GM18498 (cell line): Measurements from ENCODE around the gene MEI4.
A peak's percentile ranks its signal among the peaks of the same experiment; 100 is the strongest.
"Not testable (repeated sequence)": the region's sequence is repeated elsewhere in the genome, so short reads cannot be mapped to it uniquely, and the experiment has no call there.

ENCODE experiments used
- ATAC-seq: cut with Tn5 transposase; IDR thresholded peaks from one replicate; pipeline ENCODE4 v1.9.1; 2021; ENCODE audit warnings: mild to moderate bottlenecking, moderate library complexity; ENCODE audit not compliant: unreplicated experiment

Gene MEI4, protein sequence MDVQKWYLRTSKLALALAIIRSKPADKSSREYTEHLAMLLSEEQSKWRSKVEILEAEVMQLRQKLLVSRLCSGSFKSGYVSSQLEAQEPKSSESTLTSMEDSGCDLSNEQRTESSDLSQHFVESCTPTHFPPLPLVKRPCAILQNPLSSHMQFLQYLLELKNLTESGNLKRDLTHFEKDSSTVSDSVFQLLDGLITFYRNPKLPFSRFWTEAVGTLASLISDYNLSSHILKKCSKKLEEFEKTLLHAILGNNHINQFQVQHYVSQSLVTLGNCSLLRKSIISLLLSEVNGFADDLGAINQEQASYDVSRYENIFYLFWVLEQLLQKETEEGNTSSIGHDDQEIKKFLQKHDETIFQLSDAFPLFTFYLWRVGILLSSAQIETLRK

GRCh38 chr6:77652739-77653138 lies at the start of gene MEI4:
Gene MEI4 (plus strand): TSS chr6:77653039. CDS start chr6:77690672, 37,633 bp downstream.
- no peak for ATAC-seq

- no peak for ATAC-seq
Observed at GRCh38 chr6:77604476-77604875, 48.4 kb upstream of the MEI4 start.

- no peak for ATAC-seq
Observed at GRCh38 chr6:77607004-77607403, 45.8 kb upstream of the MEI4 start.

GRCh38 chr6:77609106-77609505 lies 43.7 kb upstream of the MEI4 start:
- ATAC-seq = no peak

DNA sequence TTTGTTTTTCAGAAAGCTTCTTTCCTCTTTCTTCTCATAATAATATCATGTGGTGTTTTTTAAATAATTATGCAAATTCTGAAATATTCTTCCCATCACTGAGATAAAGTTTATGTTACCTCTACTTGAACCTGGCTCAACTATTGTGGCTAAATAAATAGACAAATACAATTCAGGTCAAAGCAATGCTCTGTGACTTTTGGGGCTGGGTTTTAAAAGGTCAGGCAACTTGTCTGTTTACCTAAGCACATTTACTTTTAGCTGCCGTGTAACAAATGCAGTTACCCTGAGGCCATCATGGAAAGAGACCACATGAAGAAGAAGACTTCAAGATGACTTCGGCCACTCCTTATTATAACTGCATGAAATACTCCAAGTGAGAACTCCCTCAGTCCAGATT lies 33.7 kb upstream of the MEI4 start:
- no peak for ATAC-seq

DNA sequence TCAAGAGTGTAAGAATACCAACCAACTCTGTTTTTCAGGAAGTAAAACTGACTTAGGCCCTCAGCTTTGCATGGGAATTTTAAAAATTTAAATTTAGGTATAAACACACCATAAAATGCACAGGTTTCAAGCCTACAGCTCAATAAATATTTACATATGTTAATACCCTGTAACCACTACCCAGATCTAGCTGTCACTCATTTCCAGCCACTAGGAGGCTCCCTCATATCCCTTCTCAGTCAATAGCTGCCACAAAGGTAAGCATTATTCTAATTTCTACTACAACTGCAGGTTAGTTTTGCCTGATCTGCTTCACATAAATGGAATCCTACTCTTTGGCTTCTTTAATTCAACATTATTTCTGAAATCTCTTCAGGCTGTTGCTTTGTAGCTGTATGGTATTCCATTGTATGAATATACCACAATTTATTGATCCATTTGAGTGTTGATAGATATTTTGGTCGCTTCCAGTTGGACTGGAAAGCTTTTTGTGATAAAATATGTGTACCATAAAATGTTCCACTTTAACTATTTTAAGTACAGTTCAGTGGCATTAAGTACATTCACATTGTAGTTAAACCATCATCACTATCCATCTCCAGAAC lies 32.5 kb upstream of the MEI4 start:
- peak; percentile 76 for ATAC-seq

DNA sequence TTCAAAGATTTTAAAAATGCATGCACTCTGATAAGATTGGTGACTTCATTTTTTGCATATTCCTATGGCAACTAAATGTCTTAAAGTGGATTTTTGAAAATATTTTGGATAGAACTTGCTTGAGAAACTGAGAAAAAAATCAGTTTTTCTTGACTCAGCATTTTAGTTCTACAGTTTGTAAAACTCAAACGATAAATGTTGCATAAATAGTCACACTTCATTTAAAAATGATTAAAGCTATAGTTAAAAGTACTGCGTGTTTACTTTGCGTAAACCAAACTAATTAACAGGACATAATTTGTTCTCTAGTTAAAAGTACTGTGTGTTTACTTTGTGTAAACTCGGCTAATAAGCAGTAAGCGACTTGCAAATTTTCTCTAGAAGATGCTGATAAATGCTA lies 28.3 kb upstream of the MEI4 start:
- no peak for ATAC-seq

- no peak for ATAC-seq
Observed at GRCh38 chr6:77626426-77626825, 26.4 kb upstream of the MEI4 start.

DNA sequence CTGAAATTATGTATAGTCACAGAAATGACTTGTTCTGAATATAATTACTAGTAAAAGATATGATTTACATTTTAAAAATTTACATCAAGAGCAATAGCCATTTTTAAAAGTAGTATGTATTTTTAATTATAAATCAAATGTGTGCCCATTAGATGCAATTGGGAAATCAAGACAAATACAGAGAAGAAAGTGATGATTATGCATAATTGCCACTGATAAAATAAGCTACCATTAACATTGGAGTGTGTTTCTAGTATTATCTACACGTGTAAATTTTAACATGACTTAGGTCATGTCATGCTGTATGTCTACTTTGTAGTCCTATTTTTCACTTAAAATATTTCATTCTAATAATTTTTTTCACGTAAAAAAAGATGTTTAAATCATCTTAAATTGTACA lies 22.8 kb upstream of the MEI4 start:
- no peak for ATAC-seq

DNA sequence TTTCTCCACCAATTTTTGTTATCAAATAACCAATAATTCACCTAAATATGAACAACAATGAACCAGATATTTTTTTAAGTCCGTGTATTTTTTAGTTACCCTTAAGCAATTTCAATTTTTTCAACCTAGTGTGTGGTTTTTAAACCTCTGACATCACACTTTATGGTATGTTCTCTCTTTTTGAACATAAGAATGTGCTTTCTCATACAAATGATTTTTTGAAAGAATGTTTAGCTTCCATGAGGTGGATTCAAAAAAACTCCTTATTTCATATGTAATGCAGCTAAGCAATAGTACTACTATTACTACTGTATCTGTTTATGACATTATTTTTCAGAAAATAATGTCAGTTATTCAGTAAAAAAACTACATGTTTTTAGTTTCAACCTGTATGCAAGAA lies 19.4 kb upstream of the MEI4 start:
- ATAC-seq = no peak

DNA sequence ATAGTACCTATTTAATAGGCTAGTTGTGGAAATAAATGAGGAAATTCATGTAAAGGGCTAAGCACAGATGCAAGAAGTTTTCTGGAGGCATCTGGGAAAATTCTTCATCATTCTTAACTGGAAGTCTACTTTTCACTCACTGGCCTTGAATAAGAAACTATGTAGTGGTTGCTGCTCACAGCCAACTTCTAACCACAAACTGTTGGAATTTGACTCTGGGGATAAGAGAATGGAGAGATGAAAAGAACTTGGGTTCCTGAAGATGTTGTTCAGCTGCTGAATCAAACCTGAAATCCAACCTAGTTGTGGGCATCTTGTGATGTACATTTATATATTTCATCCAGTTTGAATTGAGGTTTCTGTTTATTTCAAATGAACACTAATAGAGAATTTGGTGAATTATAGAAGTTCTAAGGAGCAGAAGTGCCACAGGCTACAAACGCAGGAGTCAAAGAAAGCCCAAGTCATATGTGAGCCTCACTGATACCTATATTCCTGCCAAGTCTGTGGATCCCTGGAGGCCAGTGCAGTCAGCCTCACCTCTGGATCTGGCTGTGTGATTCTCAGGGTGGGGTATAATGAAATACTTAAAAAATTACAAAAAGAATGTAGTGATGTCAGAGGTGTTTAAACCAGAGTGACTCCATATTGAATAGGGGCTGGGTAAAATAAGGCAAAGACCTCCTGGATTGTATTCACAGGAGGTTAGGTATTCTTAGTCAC lies 18.7 kb upstream of the MEI4 start:
- no peak for ATAC-seq

DNA sequence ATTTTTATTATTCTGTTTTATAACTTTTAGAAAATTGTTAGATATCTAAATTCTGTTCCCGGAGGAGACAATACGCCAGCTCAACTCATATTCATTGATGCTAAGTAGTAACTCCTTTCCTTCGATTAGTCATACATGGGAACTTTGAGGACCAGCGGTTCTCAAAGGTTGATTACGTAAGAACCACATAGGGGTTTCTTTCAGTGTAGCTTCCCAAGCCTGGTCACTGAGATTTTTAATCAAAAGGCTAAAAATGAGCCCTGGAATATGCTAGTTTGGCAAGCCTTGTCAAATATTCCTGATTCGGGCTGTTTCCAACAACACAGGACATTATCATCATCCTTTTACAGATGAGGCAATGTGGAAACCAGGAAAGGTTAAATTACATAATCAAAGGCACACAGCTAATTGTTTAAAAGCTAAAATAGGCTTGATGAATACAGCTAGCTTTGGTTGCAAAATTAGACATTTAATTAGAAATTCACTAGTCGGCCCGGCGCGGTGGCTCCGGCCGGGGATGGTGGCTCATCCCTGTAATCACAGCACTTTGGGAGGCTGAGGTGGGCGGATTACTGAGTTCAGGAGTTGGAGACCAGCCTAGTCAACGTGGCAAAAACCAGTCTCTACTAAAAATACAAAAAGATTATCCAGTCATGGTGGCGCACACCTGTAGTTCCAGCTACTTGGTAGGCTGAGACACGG lies 14.6 kb upstream of the MEI4 start:
- ATAC-seq = no peak

DNA sequence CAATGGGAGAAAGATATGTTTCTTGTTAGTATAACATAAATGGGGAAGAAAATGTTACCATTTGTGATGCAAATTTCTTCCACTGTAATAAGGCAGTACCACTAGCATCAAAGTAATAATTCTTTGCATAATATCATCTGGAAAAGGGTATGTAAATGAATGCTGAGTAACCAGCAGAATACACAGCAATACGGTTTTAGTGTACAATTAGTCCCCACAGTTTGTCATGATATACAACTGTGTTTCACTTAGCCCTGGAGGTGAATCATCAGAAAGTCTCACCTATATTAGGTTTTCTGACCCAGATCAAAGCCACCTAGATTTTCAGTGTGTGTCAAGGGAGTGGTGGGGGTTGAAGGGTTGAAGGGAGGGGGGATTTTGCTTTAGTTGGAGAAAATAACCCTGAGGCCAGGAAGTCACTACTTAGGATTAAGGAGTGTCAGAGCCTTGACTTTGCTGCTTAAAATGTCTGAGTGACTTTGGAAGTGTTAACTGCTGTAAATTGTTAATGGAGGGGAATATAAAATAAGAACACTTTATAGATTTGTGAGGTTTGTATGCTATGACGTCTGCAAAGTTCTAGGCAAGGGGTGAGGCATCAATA lies 8.6 kb upstream of the MEI4 start:
- no peak for ATAC-seq

GRCh38 chr6:77650098-77650663 lies 2.7 kb upstream of the MEI4 start:
- ATAC-seq = peak; percentile 83

DNA sequence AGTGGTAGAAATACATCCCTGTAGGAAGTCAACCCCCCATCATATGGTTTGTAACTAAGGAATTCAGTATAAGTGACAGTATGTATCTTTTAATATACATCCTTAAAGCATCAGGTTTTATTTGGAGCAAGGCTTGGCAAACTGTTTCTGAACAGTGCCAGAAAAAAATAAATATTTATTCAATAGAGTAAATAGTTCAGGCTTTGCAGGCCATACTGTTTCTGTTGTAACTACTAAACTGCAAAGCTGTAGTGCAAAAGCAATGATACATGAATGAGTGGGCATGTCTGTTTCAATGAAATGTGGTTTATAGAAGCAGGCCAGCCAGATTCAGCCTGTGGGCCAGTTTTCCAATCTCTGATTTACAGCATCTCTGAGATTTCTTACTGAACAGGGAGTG lies 977 bp downstream of the MEI4 start:
- no peak for ATAC-seq

DNA sequence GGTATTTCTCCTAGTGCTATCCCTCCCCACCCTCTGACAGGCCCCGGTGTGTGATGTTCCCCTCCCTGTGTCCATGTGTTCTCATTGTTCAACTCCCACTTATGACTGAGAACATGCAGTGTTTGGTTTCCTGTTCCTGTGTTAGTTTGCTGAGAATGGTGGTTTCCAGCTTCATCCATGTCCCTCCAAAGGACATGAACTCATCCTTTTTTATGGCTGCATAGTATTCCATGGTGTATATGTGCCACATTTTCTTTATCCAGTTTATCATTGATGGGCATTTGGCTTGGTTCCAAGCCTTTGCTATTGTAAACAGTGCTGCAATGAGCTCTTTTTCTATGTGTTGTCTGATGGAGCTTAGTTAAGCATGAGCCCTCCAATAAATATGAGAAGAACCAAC lies 2.2 kb downstream of the MEI4 start:
- not testable (repeated sequence) for ATAC-seq

DNA sequence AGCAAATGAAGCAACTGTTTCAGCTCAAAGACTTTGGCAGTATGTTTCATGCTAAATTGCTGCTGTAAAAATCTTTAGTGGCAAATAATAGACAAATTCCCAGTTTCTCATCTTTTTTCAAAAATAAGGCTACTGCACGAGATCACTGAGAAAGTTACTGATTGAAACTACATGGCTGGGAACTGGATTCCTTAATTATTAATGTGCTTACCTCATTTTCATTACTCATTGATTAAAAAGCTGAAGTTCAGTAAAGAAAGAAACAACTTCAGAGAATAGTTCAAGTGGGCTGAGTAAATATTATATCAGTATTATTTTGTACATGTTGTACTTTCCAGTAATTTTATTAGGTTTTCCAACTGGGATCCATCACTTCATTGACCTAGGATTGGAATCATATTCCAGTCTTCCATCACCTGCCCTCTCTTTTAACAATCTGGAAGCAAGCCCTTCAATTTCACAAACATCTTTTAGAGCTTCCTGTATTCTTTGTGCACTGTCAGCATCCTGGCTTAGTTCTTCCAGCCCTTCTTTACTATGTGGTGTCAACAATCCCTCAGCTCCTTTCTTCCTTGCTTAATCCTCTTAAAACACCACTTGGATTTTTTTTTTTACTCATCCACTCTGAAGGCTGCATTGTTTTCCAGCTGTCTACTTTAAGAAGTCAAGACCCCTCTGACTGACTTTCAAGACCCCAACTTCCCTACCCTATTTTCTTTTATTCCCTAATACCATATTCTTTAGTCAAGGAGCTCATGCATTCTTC lies 4.3 kb downstream of the MEI4 start:
- no peak for ATAC-seq

- no peak for ATAC-seq
Observed at GRCh38 chr6:77666340-77666739, 13.5 kb downstream of the MEI4 start.

GRCh38 chr6:77666846-77667245 lies 14.0 kb downstream of the MEI4 start:
- ATAC-seq = no peak

GRCh38 chr6:77669913-77670312 lies 17.1 kb downstream of the MEI4 start:
- ATAC-seq = no peak
